SK-N-SH (cell line): ENCODE results near the gene MRPL58. TPM values are rescaled to one million over a fixed set of nuclear protein-coding genes. Genes with fewer than 3 reads are reported as not detected.

Experiments
- CTCF ChIA-PET: fragments of 300-600, 350-600 bp; formaldehyde crosslinking; extraction: SDS; loops from one replicate; lab custom pipeline; 2021; lab: Yijun Ruan, JAX
- POLR2A ChIA-PET: fragments of 350-600 bp; sonication (Branson Sonifier 250); formaldehyde crosslinking; extraction: SDS; loops from one replicate; lab custom pipeline; 2020; ENCODE audit warnings: antibody characterized with exemption, inconsistent platforms; lab: Yijun Ruan, JAX
- DNase-seq: peaks from one replicate; pipeline ENCODE4 v3.0.0; 2012
- H2AFZ ChIP-seq: fragments of 200-600 bp; sonication (generic); 2 replicates; pipeline ENCODE4 v1.8.1; 2016; ENCODE audit warnings: antibody characterized with exemption, mild to moderate bottlenecking, low read depth
- H3F3A ChIP-seq: fragments of 200-600 bp; sonication (generic); replicated peaks from 2 replicates; pipeline ENCODE3; 2016; ENCODE audit warnings: antibody characterized with exemption, mild to moderate bottlenecking; ENCODE audit not compliant: insufficient read depth
- H3K27ac ChIP-seq, 2 experiments: fragments of 200-500 bp in 1 of 2; fragments of 200-600 bp in 1 of 2; sonication (Bioruptor generic) in 1 of 2; sonication (generic), shearing (Covaris generic) in 1 of 2; 2 replicates each; pipeline versions ENCODE4 v1.5.1 to v1.6.1; 2014 to 2016; ENCODE audit warnings: low read depth in 2 of 2, inconsistent platforms in 1 of 2, low read length in 1 of 2, mild to moderate bottlenecking in 1 of 2, mixed read lengths in 1 of 2
- H3K27me3 ChIP-seq: fragments of 200-600 bp; sonication (generic), shearing (Covaris generic); 2 replicates; pipeline ENCODE4 v1.6.1; 2016; ENCODE audit warnings: mixed run types; ENCODE audit not compliant: insufficient read depth
- H3K36me3 ChIP-seq, 2 experiments: fragments of 200-500 bp in 1 of 2; fragments of 200-600 bp in 1 of 2; sonication (Bioruptor generic) in 1 of 2; sonication (generic) in 1 of 2; replicated peaks in 1 of 2; 2 replicates each; pipeline versions ENCODE3 to v1.5.1; 2014 to 2016; ENCODE audit warnings: low read length in 1 of 2, mild to moderate bottlenecking in 1 of 2; ENCODE audit not compliant: insufficient read depth in 2 of 2, control insufficient read depth in 1 of 2
- H3K4me1 ChIP-seq, 2 experiments: fragments of 200-500 bp in 1 of 2; fragments of 200-600 bp in 1 of 2; sonication (Bioruptor generic) in 1 of 2; sonication (generic), shearing (Covaris generic) in 1 of 2; 2 replicates each; pipeline versions ENCODE4 v1.5.1 to v1.6.1; 2014 to 2016; ENCODE audit warnings: low read depth in 1 of 2, low read length in 1 of 2, mixed run types in 1 of 2; ENCODE audit not compliant: insufficient read depth in 2 of 2, control insufficient read depth in 1 of 2
- H3K4me2 ChIP-seq: fragments of 200-600 bp; sonication (generic), shearing (Covaris generic); 2 replicates; pipeline ENCODE4 v1.6.1; 2017; ENCODE audit warnings: mixed run types
- H3K4me3 ChIP-seq, 2 experiments: fragments of 200-500 bp in 1 of 2; fragments of 200-600 bp in 1 of 2; sonication (Bioruptor generic) in 1 of 2; sonication (generic), shearing (Covaris generic) in 1 of 2; 2 replicates each; pipeline versions ENCODE4 v1.5.1 to v1.8.1; 2014 to 2016; ENCODE audit warnings: low read depth in 2 of 2, inconsistent platforms in 1 of 2, low read length in 1 of 2, mild to moderate bottlenecking in 1 of 2, mixed read lengths in 1 of 2, moderate library complexity in 1 of 2
- H3K79me2 ChIP-seq: fragments of 200-600 bp; sonication (generic); 2 replicates; pipeline ENCODE4 v1.8.1; 2017; ENCODE audit warnings: mild to moderate bottlenecking; ENCODE audit not compliant: insufficient read depth
- H3K9ac ChIP-seq: fragments of 200-600 bp; sonication (generic); 2 replicates; pipeline ENCODE4 v1.6.1; 2017; ENCODE audit warnings: mixed run types
- H3K9me2 ChIP-seq: fragments of 200-600 bp; sonication (generic); 2 replicates; pipeline ENCODE4 v1.6.1; 2017; ENCODE audit warnings: mixed run types
- H3K9me3 ChIP-seq: fragments of 200-600 bp; sonication (generic); 2 replicates; pipeline ENCODE4 v1.6.1; 2017; ENCODE audit warnings: mixed run types, mild to moderate bottlenecking, moderate library complexity
- H4K20me1 ChIP-seq: fragments of 200-600 bp; sonication (generic); 2 replicates; pipeline ENCODE4 v1.6.1; 2017; ENCODE audit warnings: mild to moderate bottlenecking, mixed run types; ENCODE audit not compliant: insufficient read depth
- CHD2 ChIP-seq: fragments of 150-350 bp; IDR thresholded peaks from 2 replicates; pipeline ENCODE4 v1.6.1; 2018; ENCODE audit warnings: low read length; ENCODE audit not compliant: partially characterized antibody
- ELF1 ChIP-seq: IDR thresholded peaks from 2 replicates; pipeline ENCODE4 v1.4.0; 2012
- EZH2phosphoT487 ChIP-seq: fragments of 200-600 bp; sonication (generic); IDR thresholded peaks from 2 replicates; pipeline ENCODE4 v1.6.1; 2017; ENCODE audit warnings: low read depth, mixed run types, mild to moderate bottlenecking, antibody characterized with exemption, moderate library complexity, borderline replicate concordance
- GABPA ChIP-seq: IDR thresholded peaks from 2 replicates; pipeline ENCODE4 v1.4.0; 2012; ENCODE audit warnings: low read depth, mild to moderate bottlenecking
- MXI1 ChIP-seq: IDR thresholded peaks from 2 replicates; pipeline ENCODE4 v1.6.1; 2012; ENCODE audit warnings: mild to moderate bottlenecking, low read depth, low read length, improper control_type of control experiment
- NFIC ChIP-seq: IDR thresholded peaks from 2 replicates; pipeline ENCODE4 v1.4.0; 2012; ENCODE audit warnings: borderline replicate concordance
- NRF1 ChIP-seq: IDR thresholded peaks from 2 replicates; pipeline ENCODE4 v1.6.1; 2012; ENCODE audit warnings: low read depth, mild to moderate bottlenecking, low read length
- POLR2AphosphoS5 ChIP-seq: IDR thresholded peaks from 2 replicates; pipeline ENCODE4 v1.6.1; 2012; ENCODE audit warnings: low read depth, low read length
- RCOR1 ChIP-seq: fragments of 150-350 bp; IDR thresholded peaks from 2 replicates; pipeline ENCODE4 v1.6.1; 2017; ENCODE audit warnings: antibody characterized with exemption, low read length
- RFX5 ChIP-seq: IDR thresholded peaks from 2 replicates; pipeline ENCODE4 v1.6.1; 2012; ENCODE audit warnings: mild to moderate bottlenecking, improper control_type of control experiment, low read length
- RXRA ChIP-seq: IDR thresholded peaks from 2 replicates; pipeline ENCODE4 v1.4.0; 2012; ENCODE audit warnings: low read depth, mild to moderate bottlenecking, borderline replicate concordance
- SIN3A ChIP-seq: IDR thresholded peaks from 2 replicates; pipeline ENCODE4 v1.6.1; 2012; ENCODE audit warnings: low read depth, mild to moderate bottlenecking, low read length, moderate library complexity, borderline replicate concordance
- SMC3 ChIP-seq: IDR thresholded peaks from 2 replicates; pipeline ENCODE4 v1.6.1; 2012; ENCODE audit warnings: low read depth, low read length, improper control_type of control experiment
- TAF1 ChIP-seq: IDR thresholded peaks from 2 replicates; pipeline ENCODE4 v1.6.1; 2012; ENCODE audit warnings: low read depth, mild to moderate bottlenecking, low read length, moderate library complexity, borderline replicate concordance
- TCF12 ChIP-seq: IDR thresholded peaks from 2 replicates; pipeline ENCODE4 v1.4.0; 2012
- TEAD4 ChIP-seq: IDR thresholded peaks from 2 replicates; pipeline ENCODE4 v1.4.0; 2012; ENCODE audit warnings: mild to moderate bottlenecking, borderline replicate concordance; ENCODE audit not compliant: insufficient read depth
- WGBS: methylation state at CpG from one replicate; pipeline ENCODE4 v1.1.6; 2017; ENCODE audit warnings: low lambda C conversion rate; 5-methylcytosine and 5-hydroxymethylcytosine counted together
- polyA plus RNA-seq, 3 experiments: library from polyadenylated mRNA; depleted of rRNA; stranded (reverse); fragments of >200 nt; gene quantifications; 2 replicates each; pipeline ENCODE4 v1.2.3, GENCODE V29; 2012
- TF ChIP-seq, protein P1 (sequence below): IDR thresholded peaks from 2 replicates; pipeline ENCODE4 v1.4.0; 2012; ENCODE audit warnings: low read depth
- TF ChIP-seq, protein P2 (sequence below): fragments of 150-350 bp; IDR thresholded peaks from 2 replicates; pipeline ENCODE4 v1.6.1; 2016; ENCODE audit warnings: mild to moderate bottlenecking, low read depth, low read length
- TF ChIP-seq, protein P3 (sequence below): fragments of 150-350 bp; IDR thresholded peaks from 2 replicates; pipeline ENCODE4 v1.6.1; 2017; ENCODE audit warnings: antibody characterized with exemption, low read length, low read depth, borderline replicate concordance
- TF ChIP-seq, protein P4 (sequence below): IDR thresholded peaks from 2 replicates; pipeline ENCODE4 v1.4.0; 2012; ENCODE audit warnings: low read depth, borderline replicate concordance
- TF ChIP-seq, protein P5 (sequence below): IDR thresholded peaks from 2 replicates; pipeline ENCODE4; 2012

Gene MRPL58
- polyA plus RNA-seq, 1 of the 3 experiments (the other 2 are of a cell fraction), result 87.3 TPM

DNA sequence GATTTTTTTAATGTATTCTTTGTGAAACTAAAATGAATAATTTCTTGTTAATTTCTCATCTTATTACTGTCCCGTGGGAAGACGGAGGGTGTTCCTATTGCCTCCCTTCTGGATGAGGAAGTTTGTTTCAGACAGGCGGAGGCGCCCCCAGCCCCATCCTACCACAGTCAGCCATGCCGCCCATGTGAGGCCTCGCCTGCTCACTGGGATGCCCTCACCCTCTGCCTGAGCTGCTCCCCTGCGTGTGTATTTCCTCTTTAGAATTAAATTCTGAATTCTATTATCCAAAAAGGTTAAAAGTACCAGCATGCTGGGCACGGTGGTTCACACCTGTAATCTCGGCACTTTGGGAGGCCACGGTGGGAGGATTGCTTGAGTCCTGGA is 48.6 kb downstream of the MRPL58 start:
- Histone ChIP-seq H3K4me2 (no peak overlapping the region), H3F3A (no peaks in the 10 kb centered on the region), H3K9me2 (no peaks in the 10 kb centered on the region), H3K27me3 (no peaks in the 10 kb centered on the region), H3K27ac (no peak overlapping the region), H3K79me2 (peaks cover 13% of the 10 kb centered on the region; the same call in 1 of the 2 replicates), H2AFZ (no peak overlapping the region), H3K9me3 (no peaks in the 10 kb centered on the region), H3K9ac (no peak overlapping the region), H3K4me3 (no peak overlapping the region), H3K4me1 (no peaks in the 10 kb centered on the region), H4K20me1 (no peaks in the 10 kb centered on the region), H3K36me3 (peaks cover 42 to 71% of the 10 kb centered on the region in 2 experiments)
- 96% methylated on average over 10 of the region's 10 CpGs for WGBS
- TF ChIP-seq TCF12 (no peak), NRF1 (no peak), SMC3 (no peak), TEAD4 (no peak), NFIC (no peak)
- TF ChIP-seq, protein P1, sequence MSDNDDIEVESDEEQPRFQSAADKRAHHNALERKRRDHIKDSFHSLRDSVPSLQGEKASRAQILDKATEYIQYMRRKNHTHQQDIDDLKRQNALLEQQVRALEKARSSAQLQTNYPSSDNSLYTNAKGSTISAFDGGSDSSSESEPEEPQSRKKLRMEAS, result no peak
- TF ChIP-seq, protein P2, sequence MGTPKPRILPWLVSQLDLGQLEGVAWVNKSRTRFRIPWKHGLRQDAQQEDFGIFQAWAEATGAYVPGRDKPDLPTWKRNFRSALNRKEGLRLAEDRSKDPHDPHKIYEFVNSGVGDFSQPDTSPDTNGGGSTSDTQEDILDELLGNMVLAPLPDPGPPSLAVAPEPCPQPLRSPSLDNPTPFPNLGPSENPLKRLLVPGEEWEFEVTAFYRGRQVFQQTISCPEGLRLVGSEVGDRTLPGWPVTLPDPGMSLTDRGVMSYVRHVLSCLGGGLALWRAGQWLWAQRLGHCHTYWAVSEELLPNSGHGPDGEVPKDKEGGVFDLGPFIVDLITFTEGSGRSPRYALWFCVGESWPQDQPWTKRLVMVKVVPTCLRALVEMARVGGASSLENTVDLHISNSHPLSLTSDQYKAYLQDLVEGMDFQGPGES, result no peak
- TF ChIP-seq, protein P3, sequence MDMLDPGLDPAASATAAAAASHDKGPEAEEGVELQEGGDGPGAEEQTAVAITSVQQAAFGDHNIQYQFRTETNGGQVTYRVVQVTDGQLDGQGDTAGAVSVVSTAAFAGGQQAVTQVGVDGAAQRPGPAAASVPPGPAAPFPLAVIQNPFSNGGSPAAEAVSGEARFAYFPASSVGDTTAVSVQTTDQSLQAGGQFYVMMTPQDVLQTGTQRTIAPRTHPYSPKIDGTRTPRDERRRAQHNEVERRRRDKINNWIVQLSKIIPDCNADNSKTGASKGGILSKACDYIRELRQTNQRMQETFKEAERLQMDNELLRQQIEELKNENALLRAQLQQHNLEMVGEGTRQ, result no peak
- CTCF ChIA-PET, result interaction anchor here (0.6 to 3.4 kb wide), 13 partner anchors 9 to 141 kb away, joined by 3 to 19 read pairs (median 4); partner anchors contain the start of genes HID1 and NT5C
- POLR2A ChIA-PET, result interaction anchor here (0.9 kb wide), 1 partner anchor 99 kb away, joined by 3 read pairs; no protein-coding TSS in a partner anchor
- no peak for DNase-seq

DNA sequence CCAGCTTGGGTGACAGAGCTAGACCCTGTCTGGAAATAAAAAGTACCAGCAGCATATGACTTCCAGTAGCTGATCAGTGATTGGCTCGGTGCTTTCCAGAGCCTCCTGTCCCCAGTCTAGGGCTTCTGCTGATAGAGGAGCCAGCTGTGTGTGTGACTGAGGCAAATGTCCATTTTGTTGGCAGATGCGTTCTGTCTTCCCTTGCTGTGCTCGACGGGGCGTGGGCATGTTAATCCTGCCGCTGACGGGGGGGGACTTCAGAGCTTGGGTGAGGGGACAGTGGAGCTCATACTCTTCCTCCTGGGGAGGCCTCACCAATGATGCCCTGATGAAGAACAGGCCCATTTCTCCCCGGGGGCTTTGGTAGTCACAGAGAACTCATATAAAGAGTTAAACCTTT is 49.1 kb downstream of the MRPL58 start:
- Histone ChIP-seq H3K9me3 (no peaks in the 10 kb centered on the region), H3K9ac (no peak overlapping the region), H3K27ac (no peak overlapping the region), H2AFZ (no peak overlapping the region), H4K20me1 (no peaks in the 10 kb centered on the region), H3K4me1 (no peaks in the 10 kb centered on the region), H3K4me2 (no peak overlapping the region), H3K27me3 (no peaks in the 10 kb centered on the region), H3F3A (no peaks in the 10 kb centered on the region), H3K79me2 (peaks cover 7% of the 10 kb centered on the region; the same call in 1 of the 2 replicates), H3K4me3 (no peak overlapping the region), H3K36me3 (peaks cover 36 to 66% of the 10 kb centered on the region in 2 experiments), H3K9me2 (no peaks in the 10 kb centered on the region)
- CTCF ChIA-PET, result interaction anchor here (1.0 to 3.4 kb wide), 9 partner anchors 8 to 140 kb away, joined by 3 to 19 read pairs (median 4); partner anchors contain the start of genes HID1 and NT5C
- DNase-seq, result no peak
- POLR2A ChIA-PET, result interaction anchor here (0.9 kb wide), 1 partner anchor 100 kb away, joined by 3 read pairs; no protein-coding TSS in a partner anchor
- WGBS, result 89% methylated on average over 8 of the region's 8 CpGs
- TF ChIP-seq RXRA (no peak), RFX5 (no peak), RCOR1 (no peak), TAF1 (no peak), SIN3A (no peak), ELF1 (no peak), GABPA (no peak), POLR2AphosphoS5 (no peak), CHD2 (no peak), MXI1 (no peak), SMC3 (no peak), EZH2phosphoT487 (no peak)
- TF ChIP-seq, protein P1, result no peak
- TF ChIP-seq, protein P3, result no peak
- TF ChIP-seq, protein P4, sequence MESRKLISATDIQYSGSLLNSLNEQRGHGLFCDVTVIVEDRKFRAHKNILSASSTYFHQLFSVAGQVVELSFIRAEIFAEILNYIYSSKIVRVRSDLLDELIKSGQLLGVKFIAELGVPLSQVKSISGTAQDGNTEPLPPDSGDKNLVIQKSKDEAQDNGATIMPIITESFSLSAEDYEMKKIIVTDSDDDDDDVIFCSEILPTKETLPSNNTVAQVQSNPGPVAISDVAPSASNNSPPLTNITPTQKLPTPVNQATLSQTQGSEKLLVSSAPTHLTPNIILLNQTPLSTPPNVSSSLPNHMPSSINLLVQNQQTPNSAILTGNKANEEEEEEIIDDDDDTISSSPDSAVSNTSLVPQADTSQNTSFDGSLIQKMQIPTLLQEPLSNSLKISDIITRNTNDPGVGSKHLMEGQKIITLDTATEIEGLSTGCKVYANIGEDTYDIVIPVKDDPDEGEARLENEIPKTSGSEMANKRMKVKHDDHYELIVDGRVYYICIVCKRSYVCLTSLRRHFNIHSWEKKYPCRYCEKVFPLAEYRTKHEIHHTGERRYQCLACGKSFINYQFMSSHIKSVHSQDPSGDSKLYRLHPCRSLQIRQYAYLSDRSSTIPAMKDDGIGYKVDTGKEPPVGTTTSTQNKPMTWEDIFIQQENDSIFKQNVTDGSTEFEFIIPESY, result no peak
- TF ChIP-seq, protein P5, sequence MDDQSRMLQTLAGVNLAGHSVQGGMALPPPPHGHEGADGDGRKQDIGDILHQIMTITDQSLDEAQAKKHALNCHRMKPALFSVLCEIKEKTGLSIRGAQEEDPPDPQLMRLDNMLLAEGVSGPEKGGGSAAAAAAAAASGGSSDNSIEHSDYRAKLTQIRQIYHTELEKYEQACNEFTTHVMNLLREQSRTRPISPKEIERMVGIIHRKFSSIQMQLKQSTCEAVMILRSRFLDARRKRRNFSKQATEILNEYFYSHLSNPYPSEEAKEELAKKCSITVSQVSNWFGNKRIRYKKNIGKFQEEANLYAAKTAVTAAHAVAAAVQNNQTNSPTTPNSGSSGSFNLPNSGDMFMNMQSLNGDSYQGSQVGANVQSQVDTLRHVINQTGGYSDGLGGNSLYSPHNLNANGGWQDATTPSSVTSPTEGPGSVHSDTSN, result no peak
